Neural cell (in vitro differentiated cells): Measurements from ENCODE around the gene INPP4B.

Experiments
- CTCF ChIP-seq: fragments of 450-650 bp; IDR thresholded peaks from 2 replicates; pipeline ENCODE4 v1.5.1; 2014; ENCODE audit warnings: antibody characterized with exemption, mild to moderate bottlenecking, moderate library complexity; ENCODE audit not compliant: poor library complexity, severe bottlenecking
- EZH2 ChIP-seq: fragments of 200-600, 300-800 bp; shearing (Covaris generic), sonication (generic); IDR thresholded peaks from 2 replicates; pipeline ENCODE4 v1.6.1; 2014; ENCODE audit warnings: antibody characterized with exemption, low read length, borderline replicate concordance, mild to moderate bottlenecking; ENCODE audit not compliant: insufficient read depth, poor library complexity, severe bottlenecking
- POLR2AphosphoS5 ChIP-seq: IDR thresholded peaks from 2 replicates; pipeline ENCODE4 v1.6.1; 2012
- RAD21 ChIP-seq: fragments of 450-650 bp; conservative IDR thresholded peaks from 2 replicates; pipeline ENCODE4 v1.6.1; 2014; ENCODE audit warnings: antibody characterized with exemption, mild to moderate bottlenecking, moderate library complexity
- TAF1 ChIP-seq: IDR thresholded peaks from 2 replicates; pipeline ENCODE4 v1.6.1; 2012; ENCODE audit warnings: low read depth

GRCh38 chr4:142544594-142544993, 301.5 kb downstream of the INPP4B start:
- TF ChIP-seq CTCF (no peak), EZH2 (no peak), POLR2AphosphoS5 (no peak), TAF1 (no peak), RAD21 (no peak)
